CD4-positive, alpha-beta T cell treated with Interleukin-17A for 1 hour (primary cell): ENCODE measurements around the gene MEIOSIN.

Experiments
- DNase-seq: peaks from one replicate; pipeline ENCODE4 v3.0.0-alpha.2; 2020

Gene MEIOSIN

DNA sequence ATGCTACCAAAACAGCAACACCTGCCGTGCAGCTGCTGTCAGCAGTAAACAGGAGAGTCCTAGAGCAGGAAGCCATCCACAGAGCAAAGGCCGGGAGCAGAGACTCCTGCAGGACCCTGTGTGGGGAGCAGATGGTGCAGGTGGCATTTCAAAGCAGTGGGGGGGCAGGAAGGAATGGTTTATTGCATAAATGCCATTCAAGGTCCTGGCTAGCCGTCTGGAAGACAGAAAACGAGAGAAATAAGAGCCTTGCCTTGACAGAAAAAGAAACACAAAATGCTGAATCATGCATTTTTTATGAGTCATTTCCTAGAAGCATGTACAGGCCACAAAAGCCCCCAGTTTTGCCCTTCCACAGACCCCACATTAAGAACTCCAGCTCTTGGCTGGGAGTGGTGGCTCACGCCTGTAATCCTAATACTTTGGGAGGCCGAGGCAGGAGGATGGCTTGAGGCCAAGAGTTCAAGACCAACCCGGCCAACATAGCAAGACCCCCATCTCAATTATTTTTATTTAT is 76.5 kb downstream of the MEIOSIN start:
- no peak for DNase-seq

DNA sequence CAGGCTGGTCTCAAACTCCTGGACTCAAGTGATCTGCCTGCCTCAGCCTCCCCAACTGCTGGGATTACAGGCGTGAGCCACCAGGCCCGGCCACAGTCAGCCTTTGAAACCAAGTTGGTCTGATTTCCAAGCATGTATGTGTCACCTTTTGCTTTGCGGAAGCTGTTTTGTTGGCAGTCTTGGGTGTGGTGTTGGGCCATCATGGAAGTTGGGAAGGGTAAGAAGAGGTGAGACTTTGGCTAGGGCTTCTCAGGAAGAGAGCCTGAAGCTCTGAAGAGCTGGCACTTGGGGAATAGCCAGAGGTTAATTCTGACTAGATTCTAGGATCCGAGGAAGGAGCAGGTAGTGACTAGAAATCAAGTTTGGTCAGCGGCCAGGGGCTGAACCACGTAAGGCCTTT is 79.1 kb downstream of the MEIOSIN start:
- DNase-seq: no peak
